ENCODE results near the gene COMTD1.

DNA sequence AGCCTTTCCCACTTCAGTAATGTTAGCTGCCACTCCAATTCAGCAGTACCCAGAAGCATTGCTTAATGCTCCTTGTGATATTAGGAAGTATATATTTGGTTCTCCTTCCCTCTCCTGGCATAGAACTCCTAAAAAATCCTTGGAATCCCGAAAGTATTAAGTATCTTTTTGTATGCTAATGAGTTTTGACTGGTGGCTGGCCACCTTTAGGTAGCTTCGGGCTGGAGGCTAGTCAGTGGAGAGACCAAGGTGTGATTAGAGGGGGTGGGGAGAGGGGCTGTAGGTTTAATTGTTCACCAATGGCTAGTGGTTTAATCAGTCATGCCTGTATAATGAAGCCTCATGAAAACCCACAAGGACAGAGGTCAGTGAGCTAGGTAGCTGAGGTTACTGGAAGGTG is 12.2 kb downstream of the COMTD1 start:
- TF ChIP-seq POLR2A (IDR thresholded peaks at IDR 0.05), result no peak
- TF ChIP-seq, protein P1, sequence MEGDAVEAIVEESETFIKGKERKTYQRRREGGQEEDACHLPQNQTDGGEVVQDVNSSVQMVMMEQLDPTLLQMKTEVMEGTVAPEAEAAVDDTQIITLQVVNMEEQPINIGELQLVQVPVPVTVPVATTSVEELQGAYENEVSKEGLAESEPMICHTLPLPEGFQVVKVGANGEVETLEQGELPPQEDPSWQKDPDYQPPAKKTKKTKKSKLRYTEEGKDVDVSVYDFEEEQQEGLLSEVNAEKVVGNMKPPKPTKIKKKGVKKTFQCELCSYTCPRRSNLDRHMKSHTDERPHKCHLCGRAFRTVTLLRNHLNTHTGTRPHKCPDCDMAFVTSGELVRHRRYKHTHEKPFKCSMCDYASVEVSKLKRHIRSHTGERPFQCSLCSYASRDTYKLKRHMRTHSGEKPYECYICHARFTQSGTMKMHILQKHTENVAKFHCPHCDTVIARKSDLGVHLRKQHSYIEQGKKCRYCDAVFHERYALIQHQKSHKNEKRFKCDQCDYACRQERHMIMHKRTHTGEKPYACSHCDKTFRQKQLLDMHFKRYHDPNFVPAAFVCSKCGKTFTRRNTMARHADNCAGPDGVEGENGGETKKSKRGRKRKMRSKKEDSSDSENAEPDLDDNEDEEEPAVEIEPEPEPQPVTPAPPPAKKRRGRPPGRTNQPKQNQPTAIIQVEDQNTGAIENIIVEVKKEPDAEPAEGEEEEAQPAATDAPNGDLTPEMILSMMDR (IDR thresholded peaks at IDR 0.05), result no peak

Data from right lobe of liver (tissue), 4 donors.